IMR-90 (cell line): ENCODE data around the gene OR1F1. TPM values are rescaled to one million over a fixed set of nuclear protein-coding genes. Genes with fewer than 3 reads are reported as not detected.

ENCODE experiments used
- ATAC-seq: fragments of 200-7000 bp; cut with Tn5 transposase; 2 replicates; pipeline ENCODE4 v1.9.1; 2020; ENCODE audit warnings: low read depth, mild to moderate bottlenecking, moderate library complexity
- BruUV-seq: library from RNA; stranded (reverse); fragments of 400-500 nt; replicated peaks from 2 replicates; lab custom pipeline; 2021; lab: Mats Ljungman, UMichigan
- CTCF ChIA-PET: fragments of 300-600 bp; formaldehyde crosslinking; extraction: SDS; loops from one replicate; lab custom pipeline; 2021; ENCODE audit warnings: antibody characterized with exemption; lab: Yijun Ruan, JAX
- POLR2A ChIA-PET: fragments of 300-600 bp; sonication (Branson Sonifier 250); formaldehyde crosslinking; loops from one replicate; lab custom pipeline; 2022; ENCODE audit warnings: antibody characterized with exemption; ENCODE audit not compliant: unreplicated experiment; lab: Charles Lee
- DNase-seq: peaks from one replicate; pipeline ENCODE4 v3.0.0; 2013
- H2AFZ ChIP-seq: replicated peaks from 2 replicates; pipeline ENCODE3; 2013; ENCODE audit warnings: low read length, mild to moderate bottlenecking; ENCODE audit not compliant: poor library complexity
- H2AK5ac ChIP-seq: 2 replicates; pipeline ENCODE4 v1.6.1; 2013; ENCODE audit warnings: low read depth, low read length, inconsistent platforms
- H2AK9ac ChIP-seq: replicated peaks from 2 replicates; pipeline ENCODE3; 2013; ENCODE audit warnings: mild to moderate bottlenecking, low read depth, low read length, moderate library complexity; ENCODE audit not compliant: poor library complexity
- H2BK120ac ChIP-seq: 2 replicates; pipeline ENCODE4 v1.6.1; 2013; ENCODE audit warnings: low read depth, low read length, inconsistent platforms
- H2BK15ac ChIP-seq: 3 replicates; pipeline ENCODE4 v1.6.1; 2013; ENCODE audit warnings: low read depth, low read length, inconsistent platforms
- H2BK20ac ChIP-seq: 2 replicates; pipeline ENCODE4 v1.6.1; 2013; ENCODE audit warnings: low read depth, mild to moderate bottlenecking, inconsistent platforms, low read length, moderate library complexity
- H2BK5ac ChIP-seq: 2 replicates; pipeline ENCODE4 v1.6.1; 2013; ENCODE audit warnings: mild to moderate bottlenecking, low read depth, low read length, inconsistent platforms; ENCODE audit not compliant: poor library complexity, severe bottlenecking
- H3K14ac ChIP-seq: replicated peaks from 2 replicates; pipeline ENCODE4 v1.6.1; 2013; ENCODE audit warnings: low read depth, low read length, inconsistent platforms
- H3K18ac ChIP-seq: 2 replicates; pipeline ENCODE4 v1.6.1; 2013; ENCODE audit warnings: low read depth, low read length, control low read depth
- H3K23ac ChIP-seq: 2 replicates; pipeline ENCODE4 v1.6.1; 2013; ENCODE audit warnings: low read depth, low read length, inconsistent platforms
- H3K27ac ChIP-seq: 2 replicates; pipeline ENCODE4 v1.5.1; 2013; ENCODE audit warnings: mild to moderate bottlenecking, control low read depth, low read length; ENCODE audit not compliant: insufficient read depth
- H3K27me3 ChIP-seq: 2 replicates; pipeline ENCODE4 v1.6.1; 2013; ENCODE audit warnings: low read length; ENCODE audit not compliant: control insufficient read depth, insufficient read depth
- H3K36me3 ChIP-seq: 2 replicates; pipeline ENCODE4 v1.6.1; 2013; ENCODE audit warnings: low read length, mixed read lengths; ENCODE audit not compliant: control insufficient read depth, insufficient read depth
- H3K4ac ChIP-seq: 2 replicates; pipeline ENCODE4 v1.6.1; 2013; ENCODE audit warnings: low read depth, low read length, inconsistent platforms
- H3K4me1 ChIP-seq: 2 replicates; pipeline ENCODE4 v1.6.1; 2013; ENCODE audit warnings: low read length, mixed read lengths; ENCODE audit not compliant: control insufficient read depth, insufficient read depth
- H3K4me2 ChIP-seq: 2 replicates; pipeline ENCODE4 v1.6.1; 2013; ENCODE audit warnings: low read depth, mild to moderate bottlenecking, control low read depth, low read length, moderate library complexity
- H3K4me3 ChIP-seq: 2 replicates; pipeline ENCODE4 v1.5.1; 2013; ENCODE audit warnings: low read depth, mild to moderate bottlenecking, control low read depth, low read length, moderate library complexity; ENCODE audit not compliant: insufficient read depth
- H3K56ac ChIP-seq: 2 replicates; pipeline ENCODE4 v1.6.1; 2013; ENCODE audit warnings: low read length, inconsistent platforms; ENCODE audit not compliant: insufficient read depth; ENCODE audit errors: extremely low read depth
- H3K79me1 ChIP-seq, 2 experiments: 2 replicates each; pipeline ENCODE4 v1.6.1; 2013; ENCODE audit warnings: low read length in 2 of 2, inconsistent platforms in 1 of 2, low read depth in 1 of 2
- H3K9ac ChIP-seq: 2 replicates; pipeline ENCODE4 v1.6.1; 2013; ENCODE audit warnings: low read depth, low read length, control low read depth
- H3K9me1 ChIP-seq: 2 replicates; pipeline ENCODE4 v1.6.1; 2013; ENCODE audit warnings: low read length, inconsistent platforms; ENCODE audit not compliant: insufficient read depth
- H3K9me3 ChIP-seq: 2 replicates; pipeline ENCODE4 v1.6.1; 2013; ENCODE audit warnings: low read length; ENCODE audit not compliant: control insufficient read depth, insufficient read depth
- H4K20me1 ChIP-seq: 2 replicates; pipeline ENCODE4 v1.6.1; 2013; ENCODE audit warnings: low read length, inconsistent platforms; ENCODE audit not compliant: insufficient read depth
- H4K5ac ChIP-seq: 2 replicates; pipeline ENCODE4 v1.6.1; 2013; ENCODE audit warnings: mild to moderate bottlenecking, low read depth, low read length, control low read depth
- H4K8ac ChIP-seq, 2 experiments: 2 replicates each; pipeline ENCODE4 v1.6.1; 2013; ENCODE audit warnings: low read depth in 2 of 2, low read length in 2 of 2, control low read depth in 1 of 2, inconsistent platforms in 1 of 2
- H4K91ac ChIP-seq: 2 replicates; pipeline ENCODE4 v1.6.1; 2013; ENCODE audit warnings: low read depth, low read length, inconsistent platforms; ENCODE audit not compliant: insufficient read depth
- BHLHE40 ChIP-seq: fragments of 150-350 bp; IDR thresholded peaks from 2 replicates; pipeline ENCODE4 v1.6.1; 2016; ENCODE audit warnings: mild to moderate bottlenecking, low read depth, low read length
- FOS ChIP-seq: fragments of 150-350 bp; IDR thresholded peaks from 2 replicates; pipeline ENCODE4 v1.6.1; 2016; ENCODE audit warnings: low read depth, low read length
- MAZ ChIP-seq: IDR thresholded peaks from 2 replicates; pipeline ENCODE4 v1.6.1; 2012; ENCODE audit warnings: low read depth, mild to moderate bottlenecking, low read length, improper control_type of control experiment, moderate library complexity, borderline replicate concordance
- NFE2L2 ChIP-seq: fragments of 150-350 bp; IDR thresholded peaks from 2 replicates; pipeline ENCODE4 v1.6.1; 2016; ENCODE audit warnings: low read depth, mild to moderate bottlenecking, low read length
- SMC3 ChIP-seq: fragments of 150-350 bp; IDR thresholded peaks from 2 replicates; pipeline ENCODE4 v1.6.1; 2016; ENCODE audit warnings: low read depth, mild to moderate bottlenecking, antibody characterized with exemption, low read length, moderate library complexity
- WGBS, 2 experiments: methylation state at CpG; one replicate each; pipeline versions ENCODE4 v1.1.5 to v1.1.7; 2013; ENCODE audit warnings: missing lambda C conversion rate in 2 of 2; ENCODE audit not compliant: insufficient read length in 1 of 2; ENCODE audit errors: extremely low coverage in 2 of 2; 5-methylcytosine and 5-hydroxymethylcytosine counted together
- dilution Hi-C: fragments of 300-500 bp; cut with HindIII; formaldehyde crosslinking; loops from one replicate; pipeline ENCODE4 v1.14.3; 2018; ENCODE audit warnings: low sequenced_read_pairs; ENCODE audit not compliant: unreplicated experiment
- in situ Hi-C: fragments of 300-500 bp; cut with MboI; formaldehyde crosslinking; loops from 3 replicates; pipeline ENCODE4 v1.14.3; 2019; ENCODE audit warnings: low sequenced_read_pairs, inconsistent platforms, mixed read lengths
- intact Hi-C: fragments of 100-400 bp; cut with micrococcal nuclease; formaldehyde crosslinking; loops from 2 replicates; pipeline ENCODE4 v1.10.0; 2022
- polyA plus RNA-seq, 3 experiments: library from polyadenylated mRNA; depleted of rRNA; stranded (reverse); fragments of >200 nt; gene quantifications; 2 replicates each; pipeline ENCODE4 v1.2.3, GENCODE V29; 2012; ENCODE audit warnings: low replicate concordance in 1 of 3
- total RNA-seq: library from RNA; depleted of rRNA; stranded (reverse); fragments of >200 nt; gene quantifications from 2 replicates; pipeline ENCODE4 v1.2.3, GENCODE V29; 2012
- TF ChIP-seq, protein P1 (sequence below): fragments of 150-350 bp; IDR thresholded peaks from 2 replicates; pipeline ENCODE4 v1.6.1; 2017; ENCODE audit warnings: mild to moderate bottlenecking, antibody characterized with exemption, low read length, low read depth

Gene OR1F1
- total and polyA plus RNA-seq, 2 of the 4 experiments (the other 2 are of a cell fraction) = 0.12 TPM; not detected in 1

DNA sequence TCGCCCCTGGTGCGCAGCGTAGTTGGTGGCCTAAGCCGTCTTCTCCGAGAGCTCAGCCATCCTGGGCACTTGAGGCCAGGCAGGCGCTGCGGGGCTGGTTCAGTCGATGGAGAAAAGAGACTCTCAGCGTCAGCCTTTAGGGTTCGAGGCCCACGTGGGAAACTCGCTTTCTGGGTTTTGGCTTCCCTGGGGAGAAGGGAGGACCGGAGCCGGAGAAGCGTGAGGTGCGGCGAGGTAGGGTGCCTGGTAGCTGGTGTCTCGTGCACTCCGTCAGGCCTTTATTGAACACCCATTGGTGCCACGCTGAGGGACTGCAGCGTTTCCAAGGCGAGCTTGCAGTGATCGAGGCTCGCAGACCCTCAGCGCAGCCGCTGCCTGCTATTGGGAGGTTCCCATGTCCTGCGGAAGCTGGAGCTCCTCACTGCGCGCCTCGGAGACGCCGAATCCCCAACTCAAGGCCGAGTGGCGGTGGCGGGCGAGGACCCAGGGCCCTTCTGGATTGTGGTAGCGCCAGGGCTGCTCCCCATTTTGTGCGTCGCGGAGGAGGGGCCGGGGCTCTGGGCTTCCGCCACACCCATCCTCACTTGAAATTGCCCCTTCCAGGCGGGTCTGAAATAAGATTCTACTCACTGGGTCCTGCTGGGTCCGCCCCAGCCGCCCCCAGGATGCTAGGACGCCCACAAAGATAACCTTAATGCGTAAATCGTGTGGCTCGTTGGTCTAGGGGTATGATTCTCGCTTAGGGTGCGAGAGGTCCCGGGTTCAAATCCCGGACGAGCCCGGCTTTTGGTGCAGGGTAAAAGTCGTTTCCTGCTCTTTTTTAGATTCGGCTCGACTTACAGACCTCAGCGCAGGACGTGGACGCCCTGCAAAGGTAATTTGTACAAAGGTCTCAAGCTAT lies 1.2 kb downstream of the OR1F1 start:
- no peak overlapping the region; the same call in 1 of the 2 replicates for H3K14ac ChIP-seq
- H3K4me1 ChIP-seq = peaks cover 2% of the 10 kb centered on the region; the same call in 1 of the 2 replicates
- peak overlapping the region; percentile 75 for H2AK9ac ChIP-seq
- H3K36me3 ChIP-seq = no peaks in the 10 kb centered on the region
- H3K27ac ChIP-seq = peak overlapping the region; percentile 14; the same call in 1 of the 2 replicates
- peak overlapping the region; percentile 55 for H3K9ac ChIP-seq
- dilution Hi-C loops (no loop called here), in situ Hi-C loops (no loop called here), intact Hi-C loops (loop anchor here (2.0 to 5.0 kb wide), 2 partner anchors 73 to 312 kb away; partner anchors contain the start of gene CLUAP1)
- 1% methylated on average over 29 of the region's 61 CpGs; no CpG with 5 or more reads in 1 of the 2 experiments for WGBS, 2 experiments
- no peak overlapping the region for H4K91ac ChIP-seq
- H2AFZ ChIP-seq = peak overlapping the region; percentile 99
- no TSS peak for BruUV-seq
- H4K8ac ChIP-seq = peak overlapping the region; percentile 13 to 20; a peak in 3 of 4 replicates
- ChIA-PET CTCF (interaction anchor here (0.5 kb wide), 1 partner anchor 37 kb away, joined by 3 read pairs; no protein-coding TSS in a partner anchor), POLR2A (interaction anchor here (0.5 kb wide), 1 partner anchor 112 kb away, joined by 3 read pairs; no protein-coding TSS in a partner anchor)
- no peaks in the 10 kb centered on the region for H3K9me3 ChIP-seq
- H2AK5ac ChIP-seq = no peak overlapping the region
- peak overlapping the region; percentile 24; the same call in 1 of the 2 replicates for H3K4ac ChIP-seq
- no peak overlapping the region for H3K18ac ChIP-seq
- no peaks in the 10 kb centered on the region for H3K79me1 ChIP-seq
- H3K9me1 ChIP-seq = no peaks in the 10 kb centered on the region
- H3K4me3 ChIP-seq = peak overlapping the region; percentile 58
- H3K4me2 ChIP-seq = peak overlapping the region; percentile 81
- ATAC-seq (peak; percentile 40), DNase-seq (peak; percentile 59)
- H3K56ac ChIP-seq = no peak overlapping the region; the same call in 1 of the 2 replicates
- H4K20me1 ChIP-seq = peaks cover 2% of the 10 kb centered on the region
- peak overlapping the region; percentile 82 for H3K23ac ChIP-seq
- H2BK5ac ChIP-seq = no peak overlapping the region
- peak; percentile 76 for TF ChIP-seq FOS
- no peak for TF ChIP-seq SMC3
- TF ChIP-seq NFE2L2 = no peak
- TF ChIP-seq BHLHE40 = peak; percentile 55
- peak; percentile 29; the same call in 1 of the 2 replicates for TF ChIP-seq MAZ
- TF ChIP-seq, protein P1, sequence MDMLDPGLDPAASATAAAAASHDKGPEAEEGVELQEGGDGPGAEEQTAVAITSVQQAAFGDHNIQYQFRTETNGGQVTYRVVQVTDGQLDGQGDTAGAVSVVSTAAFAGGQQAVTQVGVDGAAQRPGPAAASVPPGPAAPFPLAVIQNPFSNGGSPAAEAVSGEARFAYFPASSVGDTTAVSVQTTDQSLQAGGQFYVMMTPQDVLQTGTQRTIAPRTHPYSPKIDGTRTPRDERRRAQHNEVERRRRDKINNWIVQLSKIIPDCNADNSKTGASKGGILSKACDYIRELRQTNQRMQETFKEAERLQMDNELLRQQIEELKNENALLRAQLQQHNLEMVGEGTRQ = 0 out of 2 replicates have a peak, but pooled peaks have one; percentile 37
- H3K27me3 ChIP-seq = peaks cover 3% of the 10 kb centered on the region; the same call in 1 of the 2 replicates
- no peak overlapping the region; the same call in 2 of the 3 replicates for H2BK15ac ChIP-seq
- H4K5ac ChIP-seq = no peak overlapping the region
- no peak overlapping the region for H2BK120ac ChIP-seq
- no peak overlapping the region for H2BK20ac ChIP-seq
